Raji (cell line): ENCODE results near the gene HBA1.

Source experiments
- POLR2A ChIP-seq: IDR thresholded peaks from 2 replicates; pipeline ENCODE4 v1.6.1; 2011; ENCODE audit warnings: low read depth, low read length, control low read depth; ENCODE audit not compliant: insufficient read depth

The HBA1 gene

GRCh38 chr16:175011-175949 lies 1.2 kb upstream of the HBA1 start:
- TF ChIP-seq POLR2A: no peak

GRCh38 chr16:177394-177822 lies 928 bp downstream of the HBA1 start:
- TF ChIP-seq POLR2A: no peak

GRCh38 chr16:177981-178667 lies 1.6 kb downstream of the HBA1 start:
- no peak for TF ChIP-seq POLR2A

GRCh38 chr16:178668-179015 lies 2.2 kb downstream of the HBA1 start:
- no peak for TF ChIP-seq POLR2A

- no peak for TF ChIP-seq POLR2A
Measured at GRCh38 chr16:179211-180092, 3.0 kb downstream of the HBA1 start.

GRCh38 chr16:180101-180675 lies 3.7 kb downstream of the HBA1 start, which contains the start of gene HBQ1:
Gene HBQ1, plus strand, starts transcription at chr16:180459. Its CDS starts 28 bp downstream, at chr16:180487.
- no peak for TF ChIP-seq POLR2A

GRCh38 chr16:180681-181564 lies 4.4 kb downstream of the HBA1 start:
- TF ChIP-seq POLR2A: no peak

GRCh38 chr16:181565-182021 lies 5.1 kb downstream of the HBA1 start:
- no peak for TF ChIP-seq POLR2A

- no peak for TF ChIP-seq POLR2A
Measured at GRCh38 chr16:183005-183404, 6.5 kb downstream of the HBA1 start.

GRCh38 chr16:185213-185612 lies 8.7 kb downstream of the HBA1 start:
- TF ChIP-seq POLR2A: no peak

- no peak for TF ChIP-seq POLR2A
Measured at GRCh38 chr16:185691-186090, 9.2 kb downstream of the HBA1 start.

- TF ChIP-seq POLR2A: no peak
Measured at GRCh38 chr16:187330-187729, 10.8 kb downstream of the HBA1 start.

GRCh38 chr16:188674-189073 lies 12.2 kb downstream of the HBA1 start:
- TF ChIP-seq POLR2A: no peak

- TF ChIP-seq POLR2A: no peak
Measured at GRCh38 chr16:189604-190186, 13.2 kb downstream of the HBA1 start.

GRCh38 chr16:191831-192230 lies 15.4 kb downstream of the HBA1 start:
- TF ChIP-seq POLR2A: no peak
